Measurements from ENCODE around the gene NKX2-1.
A peak's percentile ranks its signal among the peaks of the same experiment; 100 is the strongest.
"Not testable (repeated sequence)": the region's sequence is repeated elsewhere in the genome, so short reads cannot be mapped to it uniquely, and the experiment has no call there.

NKX2-1 gene

DNA sequence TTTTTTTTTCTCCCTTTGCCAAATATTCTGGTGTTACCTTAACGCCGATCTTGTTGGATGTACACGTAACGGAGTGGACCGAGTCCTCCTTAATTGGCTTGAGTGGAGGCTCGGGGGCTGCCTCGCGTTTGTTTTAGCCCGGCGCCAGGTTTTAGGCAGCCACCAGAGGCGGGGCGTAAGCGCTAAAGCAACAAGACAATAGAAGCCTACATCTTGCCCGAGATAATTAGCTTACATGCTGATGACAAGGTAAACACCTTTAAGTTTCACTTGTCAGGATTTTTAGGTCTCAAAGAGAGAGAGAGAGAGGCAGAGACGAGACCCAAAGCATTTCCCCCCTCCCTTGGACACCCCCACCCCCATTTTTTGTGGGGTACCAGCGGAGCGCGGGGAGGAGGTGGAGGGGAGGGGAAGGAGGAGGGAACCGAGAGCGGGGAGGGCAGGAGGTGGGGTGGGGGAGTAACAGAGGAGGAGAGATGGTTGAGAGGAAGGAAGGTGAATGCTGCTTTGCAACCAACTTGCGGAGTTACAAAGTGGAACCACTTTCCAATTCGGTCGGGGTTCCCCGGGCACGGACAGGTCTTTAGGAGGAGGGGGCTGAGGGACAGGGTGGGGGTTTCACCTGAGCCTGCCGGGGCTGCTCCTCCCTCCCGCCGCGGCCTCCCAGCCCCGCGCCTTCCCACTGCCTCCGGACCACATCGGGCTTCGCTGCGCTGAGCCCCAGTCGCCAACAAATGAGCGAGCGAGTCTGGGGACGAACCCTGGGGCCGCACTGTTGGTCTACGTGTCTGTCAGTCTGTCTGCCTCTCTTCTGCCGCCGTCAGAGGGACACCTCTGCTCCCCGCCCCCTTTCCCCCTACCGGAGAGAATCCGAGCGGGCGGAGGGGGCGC is at the start of gene NKX2-1:
Gene NKX2-1 (minus strand): TSS at position 802 of the 891 bp plus-strand sequence. CDS start 103 bp downstream, at position 699.
- DNase-seq: no peak

DNA sequence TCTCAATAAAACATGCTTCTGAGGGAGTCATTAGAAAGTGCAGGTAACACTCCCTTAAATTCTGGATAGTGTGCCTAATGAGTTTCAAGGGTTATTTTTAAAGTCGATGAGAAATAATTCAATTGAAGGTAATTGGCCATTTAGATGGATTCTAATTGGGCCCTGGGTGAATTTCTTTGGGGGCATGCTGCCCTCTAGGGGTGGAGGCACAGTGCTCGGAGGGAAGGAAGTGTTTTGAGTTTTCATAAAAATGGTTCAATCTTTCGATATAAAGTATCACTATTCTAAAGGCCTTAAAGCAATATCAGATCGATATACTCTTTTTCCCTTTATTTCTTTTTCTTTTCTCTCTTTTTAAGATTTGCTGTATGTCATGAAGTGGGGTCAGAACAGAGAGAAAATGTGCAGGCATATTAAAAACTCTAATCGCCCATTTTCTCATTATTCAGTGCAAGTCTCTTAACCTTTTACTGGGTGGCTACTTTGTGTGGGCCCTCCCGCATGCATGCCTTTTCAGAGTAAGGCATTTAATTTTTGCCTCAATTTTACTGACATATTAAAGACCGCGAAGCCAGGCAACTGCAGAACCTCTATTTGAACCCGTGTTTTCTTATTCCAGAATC is 36.9 kb upstream of the NKX2-1 start:
- DNase-seq: peak; percentile 19

DNA sequence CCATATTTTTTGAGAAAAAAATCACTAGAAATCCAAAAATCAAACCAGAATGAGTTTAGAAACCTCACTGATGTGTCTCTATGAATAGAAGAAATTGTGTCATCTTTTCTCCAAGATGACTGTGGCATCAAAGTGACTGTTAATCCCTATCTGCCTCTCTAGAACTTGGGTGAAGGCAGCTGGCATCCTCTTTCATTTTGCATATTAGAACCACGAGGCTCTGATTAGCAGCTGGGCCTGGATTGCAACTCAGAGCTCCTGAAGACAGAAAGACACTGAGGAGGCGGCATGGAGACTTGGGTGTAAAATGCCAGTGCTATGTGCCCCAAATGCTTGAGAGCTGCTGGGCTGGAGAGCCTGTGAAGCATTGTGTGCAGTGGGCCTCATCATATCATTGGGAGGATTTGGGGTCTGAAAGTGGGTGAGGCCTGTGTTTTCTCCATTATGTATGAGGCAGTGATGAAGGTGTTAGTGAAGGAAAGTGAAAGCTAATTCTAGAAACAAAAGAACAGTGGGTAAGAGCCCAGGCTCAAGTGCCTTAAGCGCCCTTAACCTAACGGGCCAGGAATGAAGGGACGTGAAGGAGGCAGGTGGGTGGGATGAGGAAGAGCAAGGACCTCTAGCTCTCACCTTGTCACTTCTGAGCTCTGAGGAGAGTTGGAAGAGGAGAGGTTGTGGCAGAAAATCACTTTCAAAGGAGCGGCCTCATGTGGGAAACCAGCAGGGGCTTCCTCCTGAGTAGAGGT is 36.1 kb upstream of the NKX2-1 start:
- no peak for DNase-seq

DNA sequence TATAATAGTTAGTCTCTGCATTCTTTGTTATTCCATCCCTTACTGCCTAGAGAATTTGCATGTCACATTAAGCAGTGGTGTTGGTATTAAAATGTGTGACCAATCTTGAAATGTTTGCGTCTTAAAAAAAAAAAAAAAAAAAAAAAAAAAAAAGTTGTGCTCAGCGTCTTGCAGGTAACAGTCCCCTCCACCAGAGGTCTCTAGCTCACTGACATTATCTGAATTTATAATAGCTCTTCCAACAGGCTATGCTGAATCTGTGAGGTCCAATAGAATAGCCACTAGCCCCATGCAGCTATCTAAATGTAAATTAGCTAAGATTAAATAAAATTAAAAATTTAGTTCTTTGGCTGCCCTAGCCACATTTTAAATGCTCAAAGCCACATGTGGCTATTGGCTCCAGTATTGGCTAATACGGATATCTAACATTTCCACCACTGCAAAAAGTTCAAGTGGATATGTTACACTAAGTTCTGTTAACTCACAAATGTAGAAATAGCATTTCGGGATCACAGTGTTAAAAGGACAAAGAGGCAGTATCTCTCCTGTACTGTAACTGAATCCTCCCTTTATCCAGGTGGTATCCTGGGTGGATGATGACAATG is 33.7 kb upstream of the NKX2-1 start:
- no peak for DNase-seq

DNA sequence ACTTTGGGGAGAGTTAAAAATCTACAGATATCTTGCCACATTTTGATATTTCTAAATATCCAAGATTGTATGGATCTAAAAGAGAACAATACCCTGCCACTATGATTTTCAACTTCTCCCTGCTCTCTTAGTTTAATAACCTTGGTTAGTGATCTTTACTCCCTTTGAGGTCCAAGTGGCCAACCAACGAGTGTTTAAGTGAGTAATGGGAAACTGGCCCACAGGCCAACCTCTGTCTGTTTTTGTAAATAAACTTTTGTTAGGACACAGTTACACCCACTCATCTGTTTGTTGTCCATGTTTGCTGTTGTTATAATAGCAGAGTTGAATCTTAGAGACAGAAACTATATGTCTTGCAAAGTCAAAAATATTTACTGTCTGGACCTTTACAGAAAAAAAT is 30.9 kb upstream of the NKX2-1 start:
- DNase-seq: no peak

DNA sequence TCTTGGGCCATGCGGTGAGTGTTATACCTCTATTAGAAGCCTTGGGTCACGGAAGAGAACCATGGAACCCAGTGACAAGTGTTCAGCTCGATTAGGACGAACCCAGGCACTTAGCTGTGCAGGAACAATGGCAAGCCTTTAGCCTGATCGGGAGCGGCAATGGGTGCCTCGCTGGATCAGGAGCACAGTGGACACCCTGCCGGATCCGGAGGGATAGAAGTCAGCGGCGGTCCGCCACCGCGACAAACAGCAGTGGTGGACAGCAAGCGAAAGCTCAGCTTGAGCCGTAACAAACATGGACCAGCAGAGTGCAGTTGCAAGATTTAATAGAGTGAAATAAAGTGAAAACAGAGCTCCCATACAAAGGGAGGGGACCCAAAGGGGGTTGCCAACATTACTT is 24.2 kb upstream of the NKX2-1 start:
- DNase-seq: not testable (repeated sequence)

DNA sequence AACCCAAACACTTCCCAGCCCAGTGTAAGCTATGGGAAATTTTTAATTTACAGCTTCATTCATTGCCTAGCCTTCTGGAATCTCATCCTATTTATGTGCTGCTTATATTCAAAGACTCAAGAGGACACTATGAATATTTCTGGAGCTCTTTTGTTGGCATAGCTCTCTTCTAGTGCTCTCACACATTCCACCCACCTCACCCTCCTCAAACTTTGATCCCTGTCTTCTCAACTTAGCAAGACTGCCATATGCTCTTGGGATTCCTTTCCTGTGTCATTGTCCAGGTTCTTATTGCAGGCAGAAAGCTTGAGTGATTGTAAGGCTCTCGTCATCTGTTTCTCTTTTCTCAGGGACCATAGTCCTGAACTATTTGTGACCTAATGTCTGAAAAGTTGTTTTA is 18.0 kb upstream of the NKX2-1 start:
- no peak for DNase-seq

DNA sequence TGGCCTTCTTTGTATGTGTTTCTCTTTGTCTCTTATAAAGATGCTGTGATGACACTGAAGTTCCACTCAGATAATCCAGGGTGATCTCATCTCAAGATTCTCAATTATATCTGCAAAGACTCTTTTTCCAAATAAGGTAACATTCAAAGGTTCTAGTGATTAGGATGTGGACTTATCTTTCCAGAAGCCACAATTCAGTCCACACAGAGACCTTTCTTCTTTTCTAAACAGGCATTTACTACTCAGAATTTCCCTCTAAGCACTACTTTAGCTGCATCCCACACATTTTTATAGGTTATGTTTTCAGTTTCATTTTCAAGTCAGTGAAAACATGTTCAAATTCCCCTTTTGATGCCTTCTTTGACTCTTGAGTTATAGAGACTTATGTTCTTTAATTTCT is 9.0 kb upstream of the NKX2-1 start:
- no peak for DNase-seq

DNA sequence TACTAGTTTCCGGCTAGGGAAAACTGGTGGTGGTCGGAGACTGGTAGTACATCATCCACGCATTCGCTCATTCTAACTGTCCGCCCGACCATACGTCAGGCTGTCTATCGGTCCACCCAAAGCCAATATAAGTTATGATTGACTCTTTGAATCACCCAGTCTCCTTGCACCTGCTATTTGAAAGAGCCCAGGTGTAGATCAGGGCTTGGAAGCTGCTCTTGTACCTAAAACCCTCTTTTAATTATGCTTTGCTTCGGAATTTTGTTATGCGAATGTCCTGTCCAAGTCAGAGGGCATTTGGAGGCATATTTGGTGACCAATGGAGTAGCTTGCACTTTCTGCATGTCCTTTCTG is 5.7 kb upstream of the NKX2-1 start:
- no peak for DNase-seq

DNA sequence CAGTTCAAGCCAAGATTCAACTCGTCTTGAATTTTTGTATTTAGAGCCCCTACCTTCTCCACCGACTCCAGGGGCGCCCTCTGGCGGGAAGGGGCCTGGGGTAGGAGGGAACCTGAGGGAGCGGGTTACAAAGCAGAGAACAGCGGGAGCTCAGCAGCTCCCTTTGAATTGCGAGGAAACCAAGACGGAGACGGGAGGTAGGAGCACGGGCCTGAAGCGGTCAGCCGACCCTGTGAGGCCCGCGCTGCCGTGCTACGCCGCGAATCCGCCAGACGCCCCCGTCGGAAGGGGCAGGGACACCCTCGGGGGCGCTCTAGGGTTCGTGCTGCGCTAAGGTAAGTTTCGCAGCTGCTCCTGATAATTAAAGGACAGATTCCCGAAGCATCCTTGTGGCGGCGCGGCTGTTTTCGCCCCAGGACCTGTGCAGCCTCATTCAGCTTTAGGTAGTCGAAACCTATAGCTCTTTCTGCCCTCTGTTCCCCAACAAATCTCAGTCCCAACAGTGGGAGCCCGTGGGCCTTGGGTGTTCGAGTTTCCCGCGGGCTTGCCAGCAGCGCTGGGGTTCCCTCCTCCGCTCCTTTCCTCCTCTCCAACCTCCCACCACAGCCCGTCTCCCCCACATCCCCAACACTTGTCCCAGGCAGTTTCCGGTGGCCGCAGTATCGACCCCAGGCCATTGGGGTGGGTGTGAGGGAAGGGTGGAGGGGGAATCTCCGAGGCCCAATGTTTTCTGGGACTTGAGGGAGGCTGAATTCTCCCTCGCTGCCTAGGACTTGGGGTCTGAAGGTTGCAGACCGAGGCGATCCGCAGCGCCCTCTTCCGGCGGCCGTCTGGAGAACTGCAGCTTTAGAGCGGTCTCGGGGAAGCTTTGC is 5.1 kb upstream of the NKX2-1 start:
- no peak for DNase-seq

DNA sequence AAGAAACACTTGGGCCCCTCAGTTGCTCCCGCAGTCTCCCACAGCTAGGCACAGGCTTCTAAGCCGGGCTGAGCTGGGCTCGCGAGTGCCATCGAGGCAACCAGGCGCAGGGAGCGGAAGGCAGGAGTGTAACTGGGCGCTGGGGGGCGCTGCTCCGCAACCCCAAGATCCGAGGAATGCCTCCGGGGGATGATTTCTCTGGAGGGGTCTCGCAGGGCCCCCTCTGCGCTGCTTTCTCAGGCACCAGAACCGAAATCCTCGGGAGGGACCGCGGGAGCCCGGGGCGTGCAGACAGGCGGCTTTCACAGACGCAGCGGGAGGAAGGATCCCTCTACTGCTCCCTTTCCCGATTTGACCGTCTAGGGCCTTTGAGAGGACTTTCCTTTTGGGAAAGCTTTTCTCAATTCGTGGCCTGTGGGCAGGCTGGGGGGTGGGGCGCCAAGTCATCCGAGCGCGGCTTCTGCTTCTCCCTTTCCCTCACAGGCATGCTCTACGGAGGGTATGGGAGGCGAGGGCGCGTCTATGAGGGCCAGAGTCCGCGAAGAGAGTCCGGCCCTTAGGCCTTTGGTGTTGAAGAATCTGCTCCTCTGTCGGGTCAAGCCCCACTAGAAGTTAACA is 4.3 kb upstream of the NKX2-1 start:
- no peak for DNase-seq

DNA sequence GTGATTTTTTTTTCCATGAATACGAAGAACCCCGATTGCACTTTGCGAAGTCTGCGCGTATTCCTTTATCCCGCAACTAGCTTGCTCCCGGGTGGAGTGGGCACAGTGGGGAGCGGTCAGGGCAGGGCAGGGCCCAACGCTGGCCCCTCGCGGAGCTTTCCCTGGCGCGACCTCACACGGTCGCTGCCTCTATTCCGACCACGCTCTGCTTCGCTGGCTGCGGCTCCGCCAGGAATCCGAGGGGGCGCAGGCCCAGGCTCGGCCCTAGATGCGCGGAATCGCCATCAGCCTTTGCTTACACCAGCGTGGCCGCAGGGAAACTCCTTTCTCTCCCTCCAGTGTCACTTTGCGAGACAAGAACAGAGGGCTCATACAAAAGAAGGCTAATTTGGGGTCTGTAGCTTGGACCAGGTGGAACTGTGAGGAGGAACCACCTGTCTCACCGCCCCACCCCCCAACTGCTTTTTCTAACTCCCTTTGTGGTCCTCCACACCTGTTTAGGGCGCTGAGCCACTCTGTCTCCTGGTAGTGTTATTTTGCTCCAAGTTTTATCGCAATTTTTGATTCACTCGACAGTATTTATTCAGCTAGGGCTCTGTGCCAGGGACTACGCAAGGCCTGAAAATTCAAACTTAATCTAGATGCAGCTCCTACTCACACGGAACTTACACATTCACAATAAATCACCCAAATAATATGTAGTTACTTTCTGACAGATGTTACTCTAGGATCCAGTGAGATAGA is 3.1 kb upstream of the NKX2-1 start:
- no peak for DNase-seq

DNA sequence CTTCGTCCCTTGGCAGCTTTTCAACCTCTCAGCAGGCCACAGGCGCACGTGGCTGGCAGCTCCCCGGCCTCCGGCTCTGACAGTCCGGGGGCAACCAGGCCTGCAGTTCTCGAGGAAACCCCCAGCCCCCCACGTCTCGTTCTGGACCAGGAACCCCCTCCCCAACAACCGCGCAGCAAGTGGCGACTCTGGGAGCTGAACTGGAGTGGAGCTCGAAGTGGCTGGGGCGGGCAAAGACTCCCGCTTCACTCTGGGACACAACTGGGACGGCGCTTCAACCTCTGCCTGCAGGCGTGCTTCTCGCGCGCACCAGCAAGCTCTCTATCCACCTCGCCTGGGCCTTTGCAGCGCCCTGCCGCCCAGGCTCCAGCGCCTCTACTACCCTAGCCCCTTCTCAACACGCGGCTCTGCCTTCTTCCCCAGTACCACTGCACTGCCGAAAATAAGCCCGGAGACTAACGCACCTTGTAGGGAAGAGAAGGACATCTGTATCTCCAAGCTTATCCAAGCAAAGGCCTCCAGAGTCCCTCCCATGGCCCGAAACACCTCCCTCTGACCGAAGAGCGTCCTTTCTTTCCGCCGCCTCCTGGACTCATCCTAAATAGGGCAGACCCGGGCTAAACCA is 2.4 kb upstream of the NKX2-1 start:
- no peak for DNase-seq

DNA sequence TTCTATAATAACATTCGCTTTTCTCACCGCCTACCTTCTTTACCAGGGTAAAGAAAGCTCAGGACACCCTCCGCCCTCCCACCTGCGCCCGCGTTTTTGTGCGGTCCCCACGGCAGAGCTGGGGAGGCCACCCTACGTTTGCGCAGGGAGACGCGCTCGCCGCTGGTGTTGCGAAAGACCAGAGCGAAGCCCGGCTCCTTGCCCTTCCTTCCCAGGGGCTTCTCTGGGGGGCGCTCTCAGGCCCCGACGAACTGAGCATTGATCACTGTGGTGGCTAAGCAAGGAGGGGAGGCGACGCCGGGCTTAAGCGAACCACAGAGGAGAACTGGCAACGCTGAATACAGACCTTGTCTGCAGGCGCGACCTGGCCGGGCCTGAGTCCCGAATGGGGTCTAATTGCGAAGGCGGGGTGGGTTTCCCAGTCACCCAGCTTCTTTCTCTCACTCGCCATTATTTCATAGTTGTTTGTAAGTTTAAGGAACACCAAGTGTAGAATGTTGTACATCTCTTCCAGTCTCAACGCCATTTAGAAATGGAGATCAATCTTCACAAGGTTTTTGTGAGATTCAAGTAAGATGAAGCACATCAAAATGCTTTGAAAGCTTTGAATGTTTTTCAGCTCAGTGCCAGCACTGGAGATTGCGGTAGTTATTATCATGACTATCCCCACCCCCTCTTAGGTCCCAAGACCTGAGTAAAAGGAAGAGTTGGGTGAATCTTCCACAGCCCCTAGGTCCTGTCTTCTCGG is 1.7 kb upstream of the NKX2-1 start:
- DNase-seq: no peak

DNA sequence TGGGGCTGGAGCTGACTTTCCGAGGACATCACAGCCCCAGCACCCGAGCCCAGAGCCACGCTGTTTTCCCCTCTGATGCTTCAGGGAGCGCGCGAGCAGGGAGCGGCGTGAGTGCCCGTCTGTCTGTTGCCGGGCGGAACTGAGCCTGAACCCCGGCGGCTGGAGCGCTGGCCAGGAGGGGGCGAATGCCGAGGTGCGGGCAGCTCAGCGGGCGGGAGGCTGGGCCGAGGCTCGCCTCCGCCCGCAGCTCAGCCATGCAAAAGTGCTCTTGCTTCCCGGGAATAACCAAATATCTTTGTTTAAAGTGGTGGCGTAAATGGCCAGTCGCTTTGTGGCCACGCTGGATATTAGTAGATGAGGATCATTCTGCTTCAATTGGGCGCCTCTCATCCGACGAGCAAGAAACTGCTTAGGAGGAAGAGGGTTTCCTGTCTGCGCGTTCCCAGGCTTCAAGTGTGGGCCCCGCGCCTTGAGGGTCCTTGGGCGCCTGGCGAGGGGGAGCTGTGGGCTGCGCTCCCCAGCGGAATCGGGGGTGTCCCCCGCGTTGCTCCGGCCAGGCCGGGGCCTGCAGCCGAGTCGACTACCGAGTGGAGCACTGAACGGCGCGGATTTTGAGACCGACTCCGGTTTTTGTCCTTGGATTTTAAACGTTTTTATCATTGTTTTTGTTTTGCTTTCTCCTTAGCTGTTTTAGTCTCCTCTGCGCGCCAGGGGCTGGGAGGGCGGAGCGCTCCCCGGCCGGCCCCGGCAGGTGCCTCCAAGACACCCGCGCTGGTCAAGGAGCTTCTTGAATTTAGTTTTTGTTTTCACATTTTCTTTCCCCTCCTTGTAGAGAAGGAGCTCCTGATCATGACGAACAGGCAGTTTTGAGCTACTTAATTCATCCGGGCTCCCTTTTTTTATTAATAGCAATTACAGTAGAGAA is 831 bp upstream of the NKX2-1 start:
- DNase-seq: no peak

DNA sequence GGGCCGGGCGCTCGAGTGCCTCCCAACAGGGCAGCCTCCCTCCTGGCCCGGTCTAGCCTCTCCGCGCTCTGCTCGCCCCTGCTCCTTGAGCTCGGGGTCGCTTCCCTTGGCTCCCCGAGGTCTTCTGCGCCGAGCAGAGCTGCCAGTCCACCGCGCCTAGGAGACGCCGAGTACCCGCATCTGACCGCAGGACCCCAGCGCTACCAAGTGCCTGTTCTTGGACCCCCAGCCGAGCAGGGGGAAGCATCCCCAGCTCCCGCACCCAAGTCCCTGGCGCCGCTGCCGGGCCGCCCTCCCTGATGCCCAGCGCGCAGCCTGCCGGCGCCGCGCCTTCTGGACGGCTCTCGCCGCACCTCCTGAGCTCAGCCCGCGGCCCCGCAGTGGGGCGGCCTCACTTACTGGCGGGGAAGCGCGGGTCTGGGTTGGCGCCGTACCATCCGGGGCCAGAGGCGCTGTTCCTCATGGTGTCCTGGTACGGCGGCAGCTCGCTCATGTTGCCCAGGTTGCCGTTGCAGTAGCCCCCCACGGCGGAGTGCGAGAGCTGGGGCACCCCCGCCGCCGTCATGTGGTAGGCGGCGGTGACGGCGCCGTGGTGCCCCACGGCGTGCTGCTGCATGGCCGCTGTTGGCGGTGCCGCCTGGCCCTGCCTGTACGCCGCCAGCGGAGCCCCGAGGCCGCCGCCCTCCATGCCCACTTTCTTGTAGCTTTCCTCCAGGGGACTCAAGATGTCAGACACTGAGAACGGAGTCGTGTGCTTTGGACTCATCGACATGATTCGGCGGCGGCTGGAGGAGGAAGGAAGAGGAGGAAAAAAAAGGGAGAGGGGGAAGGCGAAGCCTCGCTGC is 1.2 kb downstream of the NKX2-1 start:
- no peak for DNase-seq

DNA sequence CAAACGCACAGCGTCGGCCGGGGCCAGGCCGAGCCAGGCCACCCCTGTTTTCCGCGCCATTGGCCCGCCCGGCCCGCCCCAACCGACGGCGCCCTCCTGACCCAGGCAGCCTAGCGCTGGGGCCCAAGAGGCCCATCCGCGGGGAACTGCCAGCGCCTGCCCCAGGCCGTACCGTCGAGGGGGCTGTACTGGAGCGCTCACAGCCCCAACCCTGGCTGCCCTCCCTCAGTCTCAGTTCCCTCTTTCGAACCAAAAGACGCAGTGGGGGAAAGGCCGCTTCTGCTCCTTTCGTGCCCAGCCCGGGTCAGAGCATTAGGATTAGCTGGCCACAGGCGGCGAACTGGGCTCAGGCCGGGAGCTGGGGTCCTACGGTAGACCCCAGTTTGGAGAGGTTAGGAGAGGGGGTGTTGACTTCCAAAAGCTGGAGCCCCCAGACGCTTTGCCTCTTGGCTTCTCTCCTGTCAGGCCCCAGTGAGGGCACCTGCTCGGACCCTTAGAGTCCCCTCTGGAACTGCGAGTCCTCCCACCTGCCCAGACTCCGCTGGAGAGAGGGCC is 1.9 kb downstream of the NKX2-1 start:
- DNase-seq: no peak
